Endodermal cell (in vitro differentiated cells): ENCODE data around the gene ASNS. TPM values are rescaled to one million over a fixed set of nuclear protein-coding genes. Genes with fewer than 3 reads are reported as not detected.
"Not testable (repeated sequence)": the region's sequence is repeated elsewhere in the genome, so short reads cannot be mapped to it uniquely, and the experiment has no call there.

ENCODE experiments used
- DNase-seq: peaks from one replicate; pipeline ENCODE4 v3.0.0-alpha.2; 2017
- H3K27ac ChIP-seq: 2 replicates; pipeline ENCODE4 v1.5.1; 2013; ENCODE audit warnings: mild to moderate bottlenecking, low read depth, low read length, moderate library complexity
- H3K27me3 ChIP-seq: 2 replicates; pipeline ENCODE4 v1.6.1; 2013; ENCODE audit warnings: mild to moderate bottlenecking, low read length, moderate library complexity; ENCODE audit not compliant: insufficient read depth, control insufficient read depth, poor library complexity, severe bottlenecking
- H3K36me3 ChIP-seq: 2 replicates; pipeline ENCODE4 v1.7.0; 2013; ENCODE audit warnings: mild to moderate bottlenecking, low read length, moderate library complexity; ENCODE audit not compliant: control insufficient read depth, insufficient read depth
- H3K4me1 ChIP-seq: one replicate; pipeline ENCODE4 v1.7.0; 2013; ENCODE audit warnings: low read length; ENCODE audit not compliant: control insufficient read depth, insufficient read depth
- H3K4me3 ChIP-seq: 2 replicates; pipeline ENCODE4 v1.5.1; 2013; ENCODE audit warnings: mild to moderate bottlenecking, low read length, moderate library complexity
- H3K9ac ChIP-seq: 2 replicates; pipeline ENCODE4 v1.6.1; 2013; ENCODE audit warnings: mild to moderate bottlenecking, low read length, moderate library complexity; ENCODE audit not compliant: poor library complexity, severe bottlenecking; ENCODE audit errors: extremely low read depth
- H3K9me3 ChIP-seq: 2 replicates; pipeline ENCODE4 v1.6.1; 2013; ENCODE audit warnings: mild to moderate bottlenecking, low read length, moderate library complexity; ENCODE audit not compliant: control insufficient read depth
- H3K27ac Mint-ChIP-seq: 2 replicates; pipeline ENCODE4 v1.8.0; 2020; ENCODE audit warnings: mixed read lengths
- H3K27me3 Mint-ChIP-seq: 2 replicates; pipeline ENCODE4 v1.8.0; 2021; ENCODE audit warnings: mild to moderate bottlenecking, mixed read lengths; ENCODE audit not compliant: insufficient read depth
- H3K36me3 Mint-ChIP-seq: 2 replicates; pipeline ENCODE4 v1.8.0; 2020; ENCODE audit warnings: low read depth, mixed read lengths
- H3K4me1 Mint-ChIP-seq: 2 replicates; pipeline ENCODE4 v1.8.0; 2020; ENCODE audit warnings: mixed read lengths
- H3K4me3 Mint-ChIP-seq: 2 replicates; pipeline ENCODE4 v1.8.0; 2020; ENCODE audit warnings: mild to moderate bottlenecking, moderate library complexity, mixed read lengths
- H3K9me3 Mint-ChIP-seq: 2 replicates; pipeline ENCODE4 v1.8.0; 2020; ENCODE audit warnings: mild to moderate bottlenecking, mixed read lengths
- CTCF ChIP-seq: fragments of 200-600 bp; sonication (generic); conservative IDR thresholded peaks from 2 replicates; pipeline ENCODE4 v1.5.0; 2021; ENCODE audit warnings: antibody characterized with exemption, mild to moderate bottlenecking
- WGBS, 2 experiments: methylation state at CpG; one replicate each; pipeline versions ENCODE4 v1.1.5 to v1.1.7; 2013; ENCODE audit warnings: missing lambda C conversion rate in 2 of 2, mixed read lengths in 1 of 2; ENCODE audit not compliant: insufficient coverage in 1 of 2, insufficient read length in 1 of 2; 5-methylcytosine and 5-hydroxymethylcytosine counted together
- total RNA-seq, 2 donors: library from RNA; stranded (reverse); fragmentation: NEBNext Ultra II Directional in 1 of 2; extraction: Animal tissue kit (Norgen Biotek cat#: 25700) in 1 of 2; gene quantifications; 2 replicates in 1 of 2; 3 replicates in 1 of 2; pipeline ENCODE4 v1.2.1, GENCODE V29; 2021

ASNS gene
- total RNA-seq, 2 donors from 2014 or later = 23.5 to 34.4 TPM

DNA sequence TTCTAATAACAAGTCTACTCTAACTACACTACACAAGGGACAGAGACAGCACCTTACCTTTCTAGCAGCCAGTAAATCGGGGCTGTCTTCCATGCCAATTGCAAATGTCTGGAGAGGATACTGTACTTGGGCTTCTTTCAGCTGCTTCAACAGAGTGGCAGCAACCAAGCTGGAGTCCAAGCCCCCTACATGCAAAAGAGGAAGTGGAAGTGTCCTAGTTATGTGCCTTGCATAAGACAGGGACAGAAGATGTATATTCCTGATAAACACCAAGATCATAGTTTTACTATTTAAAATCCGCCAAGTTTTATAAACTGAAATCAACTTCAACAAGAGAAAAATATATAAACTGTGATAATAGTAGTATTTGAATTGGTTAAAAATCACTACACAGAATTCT is 14.0 kb downstream of the ASNS start:
- H3K4me1 Mint-ChIP-seq = no peaks in the 10 kb centered on the region
- TF ChIP-seq CTCF = no peak
- H3K9ac ChIP-seq = no peak overlapping the region
- H3K4me1 ChIP-seq = no peaks in the 10 kb centered on the region
- H3K36me3 ChIP-seq = peaks cover 47% of the 10 kb centered on the region
- no peak for DNase-seq
- H3K27me3 ChIP-seq = no peaks in the 10 kb centered on the region
- no peaks in the 10 kb centered on the region for H3K9me3 Mint-ChIP-seq
- H3K36me3 Mint-ChIP-seq = peaks cover 6% of the 10 kb centered on the region
- no peak overlapping the region for H3K27ac Mint-ChIP-seq
- no peak overlapping the region for H3K27ac ChIP-seq
- H3K4me3 ChIP-seq = no peak overlapping the region
- no peaks in the 10 kb centered on the region for H3K9me3 ChIP-seq
- 92% methylated on average over 1 of the region's 2 CpGs; no CpG with 5 or more reads in 1 of the 2 experiments for WGBS, 2 experiments
- H3K27me3 Mint-ChIP-seq = no peaks in the 10 kb centered on the region
- no peak overlapping the region for H3K4me3 Mint-ChIP-seq

GRCh38 chr7:97857544-97857943 is 14.7 kb downstream of the ASNS start:
- no peak for DNase-seq
- WGBS, 2 experiments = 77 to 86% methylated on average over 1 to 5 of the region's 5 CpGs
- Mint-ChIP-seq H3K9me3 (no peaks in the 10 kb centered on the region), H3K27me3 (no peaks in the 10 kb centered on the region), H3K27ac (no peak overlapping the region), H3K4me1 (no peaks in the 10 kb centered on the region), H3K36me3 (peaks cover 7% of the 10 kb centered on the region), H3K4me3 (no peak overlapping the region)
- no peak overlapping the region for H3K9ac ChIP-seq
- H3K27ac ChIP-seq = no peak overlapping the region
- H3K9me3 ChIP-seq = no peaks in the 10 kb centered on the region
- H3K4me1 ChIP-seq = no peaks in the 10 kb centered on the region
- H3K27me3 ChIP-seq = no peaks in the 10 kb centered on the region
- TF ChIP-seq CTCF = no peak
- no peak overlapping the region for H3K4me3 ChIP-seq
- H3K36me3 ChIP-seq = peaks cover 54% of the 10 kb centered on the region

GRCh38 chr7:97851683-97852082 is 20.5 kb downstream of the ASNS start:
- Histone ChIP-seq H3K27ac (no peak overlapping the region), H3K9me3 (no peaks in the 10 kb centered on the region), H3K27me3 (peaks cover 8% of the 10 kb centered on the region), H3K36me3 (peaks cover 47% of the 10 kb centered on the region), H3K4me3 (no peak overlapping the region), H3K9ac (no peak overlapping the region), H3K4me1 (no peaks in the 10 kb centered on the region)
- Mint-ChIP-seq H3K4me1 (no peaks in the 10 kb centered on the region), H3K27ac (no peak overlapping the region), H3K27me3 (peaks cover 2% of the 10 kb centered on the region), H3K36me3 (peaks cover 12% of the 10 kb centered on the region), H3K9me3 (peaks cover 2% of the 10 kb centered on the region), H3K4me3 (no peak overlapping the region)
- no peak for TF ChIP-seq CTCF
- 71 to 84% methylated on average over 1 to 2 of the region's 2 CpGs for WGBS, 2 experiments
- DNase-seq = no peak

DNA sequence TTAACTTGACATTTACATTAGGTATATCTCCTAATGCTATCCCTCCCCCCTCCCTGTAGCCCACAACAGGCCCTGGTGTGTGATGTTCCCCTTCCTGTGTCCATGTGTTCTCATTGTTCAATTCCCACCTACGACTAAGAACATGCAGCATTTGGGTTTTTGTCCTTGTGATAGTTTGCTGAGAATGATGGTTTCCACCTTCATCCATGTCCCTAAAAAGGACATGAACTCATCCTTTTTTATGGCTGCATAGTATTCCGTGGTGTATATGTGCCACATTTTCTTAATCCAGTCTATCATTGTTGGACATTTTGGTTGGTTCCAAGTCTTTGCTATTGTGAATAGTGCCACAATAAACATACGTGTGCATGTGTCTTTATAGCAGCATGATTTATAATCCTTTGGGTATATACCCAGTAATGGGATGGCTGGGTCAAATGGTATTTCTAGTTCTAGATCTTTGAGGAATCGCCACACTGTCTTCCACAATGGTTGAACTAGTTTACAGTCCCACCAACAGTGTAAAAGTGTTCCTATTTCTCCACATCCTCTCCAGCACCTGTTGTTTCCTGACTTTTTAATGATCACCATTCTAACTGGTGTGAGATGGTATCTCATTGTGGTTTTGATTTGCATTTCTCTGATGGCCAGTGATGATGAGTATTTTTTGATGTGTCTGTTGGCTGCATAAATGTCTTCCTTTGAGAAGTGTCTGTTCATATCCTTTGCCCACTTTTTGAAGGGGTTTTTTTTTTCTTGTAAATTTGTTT is 21.8 kb downstream of the ASNS start:
- not testable (repeated sequence) for H3K4me1 Mint-ChIP-seq, H3K9me3 Mint-ChIP-seq, H3K4me3 ChIP-seq, H3K9me3 ChIP-seq, H3K27ac Mint-ChIP-seq, H3K27me3 Mint-ChIP-seq, H3K4me1 ChIP-seq, DNase-seq, H3K27me3 ChIP-seq, H3K27ac ChIP-seq, H3K9ac ChIP-seq, H3K4me3 Mint-ChIP-seq
- H3K36me3 ChIP-seq = peaks cover 35% of the 10 kb centered on the region
- peaks cover 12% of the 10 kb centered on the region for H3K36me3 Mint-ChIP-seq
- WGBS, 2 experiments = 67 to 82% methylated on average over 1 of the region's 4 CpGs
